HG03575 (cell line): ENCODE measurements around the gene MAN1B1.

Experiments
- ATAC-seq: cut with Tn5 transposase; IDR thresholded peaks from one replicate; pipeline ENCODE4 v1.9.1; 2021; ENCODE audit not compliant: unreplicated experiment, insufficient number of reproducible peaks, low FRiP score; ENCODE audit errors: extremely low read depth

Gene MAN1B1

DNA sequence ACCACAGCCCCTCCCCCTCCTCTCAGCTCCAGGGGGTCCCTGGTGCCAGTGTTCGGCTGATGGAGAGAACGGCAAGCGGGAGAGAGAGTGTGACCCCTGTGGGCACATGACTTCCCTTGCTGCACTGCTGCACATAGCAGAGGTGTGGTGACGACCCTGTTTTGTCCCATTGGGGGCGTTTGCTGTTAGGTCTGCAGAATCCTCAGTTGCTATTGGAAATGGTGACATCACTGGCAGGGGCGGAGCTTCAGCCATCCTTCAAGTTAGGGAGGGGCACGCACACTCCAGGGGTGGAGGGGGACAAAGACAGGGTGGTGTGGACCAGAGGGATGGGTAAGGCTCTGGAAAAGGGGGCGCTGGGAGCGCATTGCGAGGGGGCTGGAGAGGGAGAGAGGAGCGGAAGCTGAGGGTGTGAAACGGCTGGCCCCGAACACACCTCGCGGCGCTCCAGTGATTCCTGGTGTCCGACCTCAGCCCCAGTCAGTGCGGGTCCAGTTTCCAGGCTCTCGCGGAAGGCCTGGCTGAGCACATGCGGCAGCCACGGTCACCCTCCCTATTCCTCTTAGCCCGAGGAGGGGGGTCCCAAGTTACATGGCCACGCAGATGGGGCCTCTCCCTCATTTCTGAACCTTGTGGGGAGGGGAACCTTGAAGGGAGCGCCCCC lies 51.4 kb downstream of the MAN1B1 start:
- ATAC-seq, result no peak

- ATAC-seq, result no peak
Observed at GRCh38 chr9:137138722-137139467, 52.1 kb downstream of the MAN1B1 start, which contains the start of gene GRIN1. TSS of gene GRIN1 (plus strand) at chr9:137139154. CDS start at chr9:137139487, 333 bp downstream.

GRCh38 chr9:137139468-137140150 lies 52.8 kb downstream of the MAN1B1 start:
- ATAC-seq, result no peak

- ATAC-seq, result no peak
Observed at GRCh38 chr9:137140151-137141012, 53.6 kb downstream of the MAN1B1 start.

DNA sequence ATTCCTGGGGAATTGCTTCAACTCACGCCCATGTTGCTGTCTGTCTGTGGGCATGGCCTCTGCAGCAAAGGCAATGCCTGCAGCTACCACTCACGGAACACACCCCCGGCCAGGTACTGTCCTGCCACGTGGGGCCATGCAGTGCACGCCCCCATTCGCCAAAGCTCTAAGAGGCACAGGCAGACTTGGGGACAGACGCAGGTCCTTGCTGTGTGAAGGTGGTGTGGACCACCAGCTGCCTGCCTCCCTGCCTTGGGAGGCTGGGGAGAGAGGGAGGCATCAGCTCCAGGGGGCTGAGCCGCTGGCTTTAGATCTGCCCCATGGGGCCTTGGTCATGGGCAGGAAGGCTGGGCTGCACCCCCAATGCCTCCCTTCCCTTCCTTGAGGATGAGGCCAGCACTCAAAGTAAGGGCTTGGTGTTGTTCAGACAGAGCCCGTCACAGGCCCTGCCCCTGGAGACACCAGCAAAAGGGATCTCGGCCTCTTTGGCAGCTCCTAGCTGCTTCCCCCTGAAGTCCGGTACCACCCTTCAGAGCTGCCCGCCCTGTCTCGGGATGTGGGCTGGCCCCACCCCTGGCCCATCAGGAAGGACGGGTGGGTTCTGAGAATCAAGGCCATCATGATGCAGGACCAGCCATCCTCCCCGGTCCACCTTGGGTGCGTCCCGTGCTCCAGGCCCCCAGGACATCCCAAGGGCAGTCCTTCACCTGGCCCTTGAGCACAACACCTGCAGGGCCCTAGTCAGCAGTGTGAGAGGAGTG lies 54.4 kb downstream of the MAN1B1 start:
- ATAC-seq, result no peak

GRCh38 chr9:137141976-137142936 lies 55.5 kb downstream of the MAN1B1 start:
- ATAC-seq, result no peak

GRCh38 chr9:137143459-137143858 lies 56.7 kb downstream of the MAN1B1 start:
- no peak for ATAC-seq

- ATAC-seq, result no peak
Observed at GRCh38 chr9:137145731-137146526, 59.1 kb downstream of the MAN1B1 start.

DNA sequence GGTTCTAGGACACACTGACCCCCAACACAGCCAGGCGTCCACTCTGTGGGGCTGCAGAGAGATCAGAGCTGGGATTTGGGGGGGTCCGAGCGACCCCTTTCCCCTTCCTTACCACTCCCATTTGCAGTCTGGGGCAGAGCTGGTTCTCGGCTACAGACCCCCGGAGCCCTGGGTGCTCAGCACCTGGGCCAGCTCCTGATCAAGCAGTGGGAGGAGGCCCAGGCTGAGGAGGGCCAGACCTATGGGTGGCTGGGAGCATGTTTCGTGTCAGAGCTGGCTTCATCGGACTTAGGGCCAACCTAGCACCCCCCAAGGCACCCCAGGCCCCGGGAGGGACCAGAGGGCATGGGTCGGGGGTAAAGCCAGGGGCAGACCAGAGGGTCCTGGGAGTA lies 59.7 kb downstream of the MAN1B1 start:
- ATAC-seq, result no peak

DNA sequence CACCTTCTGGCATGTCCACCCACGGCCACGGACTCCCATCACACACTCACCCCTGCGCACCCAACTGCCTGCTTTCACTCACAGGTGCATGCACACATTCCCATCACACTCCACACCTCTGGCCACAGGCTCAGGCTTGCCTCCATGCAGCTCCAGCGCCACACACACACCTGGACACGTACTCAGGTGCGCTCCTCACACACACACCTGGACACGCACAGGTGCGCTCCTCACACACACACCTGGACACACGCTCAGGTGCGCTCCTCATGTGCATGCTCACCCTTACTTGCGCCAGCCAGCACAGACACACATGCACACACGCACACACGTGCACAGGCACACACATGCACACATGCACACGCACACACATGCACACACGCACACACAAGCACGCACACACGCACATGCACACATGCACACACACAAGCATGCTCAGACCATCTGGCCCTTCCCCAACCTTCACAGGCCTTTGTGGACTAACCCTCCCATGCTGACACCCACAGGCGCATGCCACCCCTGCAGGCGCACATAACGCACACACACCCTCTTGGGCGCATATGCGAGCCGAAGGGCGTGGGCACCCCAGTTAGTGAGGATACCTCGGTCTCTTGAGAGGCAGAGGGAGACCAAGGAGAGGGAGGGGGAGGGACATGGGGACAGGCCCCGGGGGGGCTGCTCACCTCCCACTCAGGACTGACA lies 60.5 kb downstream of the MAN1B1 start:
- no peak for ATAC-seq

- no peak for ATAC-seq
Observed at GRCh38 chr9:137147793-137148160, 61.0 kb downstream of the MAN1B1 start.

GRCh38 chr9:137148242-137148641 lies 61.5 kb downstream of the MAN1B1 start:
- no peak for ATAC-seq

DNA sequence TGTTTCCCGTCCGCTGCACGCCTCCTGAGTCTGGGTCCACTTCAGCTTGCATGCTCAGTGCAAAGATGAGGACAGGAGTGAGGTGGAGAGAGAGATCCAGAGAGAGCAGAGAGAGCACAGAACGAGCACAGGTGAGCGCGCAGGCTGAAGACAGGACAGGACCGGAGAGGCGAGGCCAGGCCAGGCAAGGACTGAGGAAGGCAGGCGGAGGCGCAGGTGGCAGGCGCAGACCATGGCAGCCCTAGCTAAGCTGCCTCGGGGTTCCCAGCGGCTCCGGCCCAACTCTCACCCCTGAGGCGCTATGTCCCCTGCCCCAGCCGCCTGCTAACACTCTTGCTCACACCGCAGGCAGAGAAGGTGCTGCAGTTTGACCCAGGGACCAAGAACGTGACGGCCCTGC lies 61.9 kb downstream of the MAN1B1 start:
- no peak for ATAC-seq

- no peak for ATAC-seq
Observed at GRCh38 chr9:137149363-137149762, 62.6 kb downstream of the MAN1B1 start.

DNA sequence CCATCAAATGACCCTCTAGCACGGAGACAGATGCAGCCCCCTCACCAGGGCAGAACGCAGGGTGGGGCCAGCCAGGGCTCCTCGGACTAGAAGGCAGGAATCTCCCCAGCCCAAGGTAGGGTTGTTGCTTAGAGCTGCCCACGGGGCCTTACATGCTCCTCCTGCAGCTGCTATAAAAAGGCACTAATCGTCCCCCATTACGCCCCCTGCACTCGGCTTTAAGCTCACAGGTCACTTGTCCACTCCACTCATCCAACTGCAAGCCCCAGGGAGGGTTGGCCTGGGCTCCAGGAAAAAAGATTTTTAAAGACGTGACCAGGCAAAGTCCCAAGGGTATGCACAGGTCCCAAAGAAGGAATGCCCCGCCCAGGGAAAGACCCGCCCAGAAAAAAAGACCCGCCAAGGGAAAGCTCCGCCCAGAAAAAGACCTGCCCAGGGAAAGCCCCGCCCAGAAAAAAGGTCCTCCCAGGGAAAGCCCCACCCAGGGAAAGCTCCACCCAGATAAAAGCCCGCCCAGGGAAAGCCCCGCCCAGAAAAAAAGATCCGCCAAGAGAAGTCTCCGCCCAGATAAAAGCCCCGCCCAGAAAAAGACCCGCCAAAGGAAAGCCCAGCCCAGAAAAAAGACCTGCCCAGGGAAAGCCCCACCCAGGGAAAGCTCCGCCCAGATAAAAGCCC lies 63.3 kb downstream of the MAN1B1 start:
- ATAC-seq, result no peak
